HFFc6 (cell line): Measurements from ENCODE around the gene PRR15. TPM values are rescaled to one million over a fixed set of nuclear protein-coding genes. Genes with fewer than 3 reads are reported as not detected.
A peak's percentile ranks its signal among the peaks of the same experiment; 100 is the strongest.
"Not testable (repeated sequence)": the region's sequence is repeated elsewhere in the genome, so short reads cannot be mapped to it uniquely, and the experiment has no call there.

ENCODE experiments used
- DNase-seq: peaks from one replicate; pipeline ENCODE4 v3.0.0-alpha.2; 2018
- H3K27ac Mint-ChIP-seq: 2 replicates; pipeline ENCODE4 v1.8.0; 2020; ENCODE audit warnings: mild to moderate bottlenecking, mixed read lengths
- H3K27me3 Mint-ChIP-seq: 2 replicates; pipeline ENCODE4 v1.8.0; 2021; ENCODE audit warnings: mild to moderate bottlenecking, moderate library complexity, mixed read lengths; ENCODE audit not compliant: insufficient read depth
- H3K36me3 Mint-ChIP-seq: 2 replicates; pipeline ENCODE4 v1.8.0; 2021; ENCODE audit warnings: low read depth, mixed read lengths
- H3K4me1 Mint-ChIP-seq: 2 replicates; pipeline ENCODE4 v1.8.0; 2020; ENCODE audit warnings: low read depth, mixed read lengths
- H3K4me3 Mint-ChIP-seq: 2 replicates; pipeline ENCODE4 v1.8.0; 2020; ENCODE audit warnings: mild to moderate bottlenecking, moderate library complexity, mixed read lengths
- H3K9me3 Mint-ChIP-seq: 2 replicates; pipeline ENCODE4 v1.8.0; 2020; ENCODE audit warnings: mild to moderate bottlenecking, mixed read lengths
- long read RNA-seq: library from polyadenylated mRNA; unstranded; transcript quantifications from one replicate; pipeline ENCODE4 v2.0.0, GENCODE V29; 2019
- total RNA-seq, 6 experiments: library from RNA; stranded (reverse); fragmentation: NEBNext Ultra II Directional; extraction: Animal tissue kit (Norgen Biotek cat#: 25700); gene quantifications; 2 replicates in 1 of 6; 3 replicates in 5 of 6; pipeline ENCODE4 v1.2.3, GENCODE V29; 2021
- TF ChIP-seq, protein P1 (sequence below): fragments of 200-600 bp; sonication (generic); IDR thresholded peaks from 2 replicates; pipeline ENCODE4 v1.5.0; 2021; ENCODE audit warnings: antibody characterized with exemption, mild to moderate bottlenecking

Gene PRR15, protein sequence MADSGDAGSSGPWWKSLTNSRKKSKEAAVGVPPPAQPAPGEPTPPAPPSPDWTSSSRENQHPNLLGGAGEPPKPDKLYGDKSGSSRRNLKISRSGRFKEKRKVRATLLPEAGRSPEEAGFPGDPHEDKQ
- under 1 TPM in 3 of 6 experiments, not detected in 3; 0.10 to 0.64 (median 0.31) TPM for total RNA-seq
- long read RNA-seq = 0 reads

DNA sequence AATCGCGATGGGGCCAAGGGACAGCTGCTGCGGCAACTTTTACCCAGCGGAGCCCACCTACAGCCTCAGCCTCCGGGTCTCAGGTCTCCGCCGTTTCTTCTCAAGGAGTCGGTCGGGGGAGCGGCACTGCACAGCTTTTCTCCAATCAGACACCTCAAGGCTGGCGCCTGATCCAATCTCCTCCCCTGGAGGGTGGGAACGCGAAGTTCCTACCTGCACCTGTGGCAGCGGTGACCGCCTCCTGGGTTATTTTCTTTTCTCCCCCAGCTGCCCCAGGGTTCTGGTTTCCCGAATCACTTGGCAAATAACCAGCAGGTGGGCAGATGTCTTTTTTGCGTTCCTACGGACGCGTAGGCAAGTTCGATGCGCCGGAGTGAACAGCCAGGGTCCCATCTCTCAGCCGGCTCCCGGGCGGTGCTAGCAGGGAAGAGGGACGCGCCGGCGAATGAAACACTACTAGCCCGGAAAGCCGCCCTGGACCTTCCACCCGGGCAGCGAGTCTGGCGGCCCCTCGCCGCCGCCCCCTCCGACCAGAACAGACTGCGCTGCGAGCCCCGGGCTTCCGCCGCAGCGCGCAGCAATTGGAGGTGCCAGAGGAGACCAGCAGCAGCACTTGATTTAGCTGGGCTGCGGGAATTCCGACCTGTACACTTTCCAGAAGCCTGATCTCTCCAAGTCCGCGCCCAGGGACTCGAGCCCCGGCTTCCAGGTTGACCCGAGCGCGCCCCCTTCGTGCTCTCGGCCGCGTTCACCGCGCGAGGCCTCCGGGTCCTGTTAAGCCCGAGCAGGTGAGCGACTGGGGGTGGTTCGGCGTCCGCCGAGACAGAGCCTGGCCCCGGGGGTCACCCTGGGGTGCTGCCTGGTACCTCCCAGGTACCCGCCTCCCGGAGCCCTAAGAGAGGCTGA, at the start of gene PRR15:
Gene PRR15 (plus strand): TSS at position 246 of the 906 bp plus-strand sequence. CDS start 2,495 bp downstream, outside the sequence.
- H3K36me3 Mint-ChIP-seq = no peaks in the 10 kb centered on the region
- H3K27me3 Mint-ChIP-seq = peaks cover 24% of the 10 kb centered on the region
- peak within 1 kb of the TSS; percentile 25; the same call in 1 of the 2 replicates for H3K27ac Mint-ChIP-seq
- H3K4me1 Mint-ChIP-seq = peaks cover 34% of the 10 kb centered on the region
- H3K4me3 Mint-ChIP-seq = peak within 1 kb of the TSS; percentile 90
- no peaks in the 10 kb centered on the region for H3K9me3 Mint-ChIP-seq
- TF ChIP-seq, protein P1, sequence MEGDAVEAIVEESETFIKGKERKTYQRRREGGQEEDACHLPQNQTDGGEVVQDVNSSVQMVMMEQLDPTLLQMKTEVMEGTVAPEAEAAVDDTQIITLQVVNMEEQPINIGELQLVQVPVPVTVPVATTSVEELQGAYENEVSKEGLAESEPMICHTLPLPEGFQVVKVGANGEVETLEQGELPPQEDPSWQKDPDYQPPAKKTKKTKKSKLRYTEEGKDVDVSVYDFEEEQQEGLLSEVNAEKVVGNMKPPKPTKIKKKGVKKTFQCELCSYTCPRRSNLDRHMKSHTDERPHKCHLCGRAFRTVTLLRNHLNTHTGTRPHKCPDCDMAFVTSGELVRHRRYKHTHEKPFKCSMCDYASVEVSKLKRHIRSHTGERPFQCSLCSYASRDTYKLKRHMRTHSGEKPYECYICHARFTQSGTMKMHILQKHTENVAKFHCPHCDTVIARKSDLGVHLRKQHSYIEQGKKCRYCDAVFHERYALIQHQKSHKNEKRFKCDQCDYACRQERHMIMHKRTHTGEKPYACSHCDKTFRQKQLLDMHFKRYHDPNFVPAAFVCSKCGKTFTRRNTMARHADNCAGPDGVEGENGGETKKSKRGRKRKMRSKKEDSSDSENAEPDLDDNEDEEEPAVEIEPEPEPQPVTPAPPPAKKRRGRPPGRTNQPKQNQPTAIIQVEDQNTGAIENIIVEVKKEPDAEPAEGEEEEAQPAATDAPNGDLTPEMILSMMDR = no peak
- DNase-seq = no peak

DNA sequence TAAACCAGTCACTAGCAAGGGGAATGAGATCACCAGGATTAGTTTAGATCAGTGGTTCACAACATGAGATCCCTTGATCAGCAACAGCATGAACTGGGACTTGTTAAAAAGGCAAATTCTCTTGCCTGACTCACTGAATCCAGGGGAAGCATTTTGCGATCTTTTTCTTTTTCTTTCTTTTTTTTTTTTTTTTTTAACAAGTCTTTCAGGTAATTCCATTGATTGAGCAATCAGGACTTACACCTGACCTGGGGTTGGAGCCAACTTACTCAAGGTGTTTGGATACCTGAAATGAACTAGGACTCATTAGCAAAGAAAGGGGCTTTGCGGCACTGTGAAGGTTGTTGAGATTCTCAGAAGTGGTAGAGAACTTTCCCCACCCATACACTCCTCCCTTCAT, 47.1 kb upstream of the PRR15 start:
- Mint-ChIP-seq H3K27ac (no peak overlapping the region), H3K4me1 (no peaks in the 10 kb centered on the region), H3K27me3 (peaks cover 8% of the 10 kb centered on the region; the same call in 1 of the 2 replicates), H3K36me3 (no peaks in the 10 kb centered on the region), H3K9me3 (no peaks in the 10 kb centered on the region; the same call in 1 of the 2 replicates), H3K4me3 (no peak overlapping the region)
- no peak for DNase-seq
- TF ChIP-seq, protein P1 = no peak

DNA sequence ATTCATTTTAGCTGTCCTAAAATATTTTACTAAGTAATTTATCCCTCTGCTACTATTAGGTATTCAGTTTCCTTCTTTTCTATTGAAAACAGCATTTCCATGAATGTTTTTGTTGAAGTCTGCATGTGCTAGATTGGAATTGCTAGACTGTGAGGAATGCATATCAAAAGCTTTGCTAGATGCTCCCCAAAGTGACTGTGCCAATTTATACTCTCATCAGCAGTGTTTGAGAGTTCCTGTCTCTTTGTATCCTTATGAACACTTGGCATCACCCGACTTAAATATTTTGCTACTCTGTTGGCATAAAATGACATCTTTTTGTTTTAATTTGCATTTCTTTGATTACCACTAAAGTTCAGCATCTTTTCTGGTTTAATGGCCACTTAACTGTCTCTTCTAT, 45.0 kb upstream of the PRR15 start:
- no peak overlapping the region for H3K27ac Mint-ChIP-seq
- TF ChIP-seq, protein P1 = no peak

DNA sequence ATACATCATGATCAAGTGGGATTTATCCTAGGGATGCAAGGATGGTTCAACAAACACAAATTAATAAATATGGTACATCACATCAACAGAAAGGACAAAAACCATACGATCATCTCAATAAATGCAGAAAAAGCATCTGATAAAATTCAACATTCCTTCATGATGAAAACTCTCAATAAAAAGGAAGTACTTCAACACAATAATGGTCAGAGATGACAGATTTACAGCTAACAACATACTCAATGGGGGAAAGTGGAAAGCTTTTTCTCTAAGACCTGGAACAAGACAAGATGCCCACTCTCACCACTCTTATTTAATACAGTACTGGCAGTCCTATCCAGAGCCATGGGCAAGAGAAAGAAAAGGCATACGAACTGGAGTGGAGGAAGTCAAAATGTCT, 39.9 kb upstream of the PRR15 start:
- Mint-ChIP-seq H3K9me3 (peaks cover 3% of the 10 kb centered on the region; the same call in 1 of the 2 replicates), H3K36me3 (no peaks in the 10 kb centered on the region), H3K27me3 (peaks cover 2% of the 10 kb centered on the region), H3K4me1 (no peaks in the 10 kb centered on the region), H3K4me3 (no peak overlapping the region), H3K27ac (no peak overlapping the region)
- no peak for DNase-seq
- TF ChIP-seq, protein P1 = no peak

More for the DNA sequence above, 45.0 kb upstream of the PRR15 start:
- Mint-ChIP-seq H3K27me3 (peaks cover 5% of the 10 kb centered on the region; the same call in 1 of the 2 replicates), H3K4me3 (no peak overlapping the region), H3K4me1 (no peaks in the 10 kb centered on the region), H3K36me3 (no peaks in the 10 kb centered on the region), H3K9me3 (peaks cover 3% of the 10 kb centered on the region; the same call in 1 of the 2 replicates)
- DNase-seq = no peak

DNA sequence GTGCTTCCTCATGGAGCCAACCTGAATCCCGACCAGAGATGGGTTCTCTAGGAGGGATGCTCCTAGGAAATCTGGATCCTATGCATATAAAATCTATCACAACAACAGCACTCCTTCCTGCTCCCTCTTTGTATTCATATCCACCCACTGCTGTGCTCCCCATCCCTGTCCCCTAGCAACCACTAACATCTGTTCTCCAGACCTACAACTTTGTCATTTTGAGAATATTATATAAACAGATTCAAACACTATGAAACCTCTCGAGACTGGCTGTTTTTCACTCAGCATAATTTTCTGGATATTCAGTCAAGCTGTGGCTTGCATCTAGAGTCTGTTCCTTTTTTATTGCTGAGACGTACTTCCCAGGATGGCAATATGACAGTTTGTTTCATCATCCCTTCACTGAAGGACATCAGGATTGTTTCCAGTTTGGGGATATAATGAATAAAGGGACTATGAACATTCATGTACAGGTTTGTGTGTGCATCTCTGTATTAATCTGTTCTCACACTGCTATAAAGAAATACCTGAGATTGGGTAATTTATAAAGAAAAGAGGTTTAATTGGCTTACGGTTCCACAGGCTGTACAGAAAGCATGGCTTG, 36.0 kb upstream of the PRR15 start:
- H3K9me3 Mint-ChIP-seq = peaks cover 3% of the 10 kb centered on the region; the same call in 1 of the 2 replicates
- H3K27ac Mint-ChIP-seq = no peak overlapping the region
- no peaks in the 10 kb centered on the region for H3K36me3 Mint-ChIP-seq
- no peaks in the 10 kb centered on the region for H3K4me1 Mint-ChIP-seq
- DNase-seq = no peak
- H3K27me3 Mint-ChIP-seq = peaks cover 16% of the 10 kb centered on the region
- TF ChIP-seq, protein P1 = no peak
- H3K4me3 Mint-ChIP-seq = no peak overlapping the region

DNA sequence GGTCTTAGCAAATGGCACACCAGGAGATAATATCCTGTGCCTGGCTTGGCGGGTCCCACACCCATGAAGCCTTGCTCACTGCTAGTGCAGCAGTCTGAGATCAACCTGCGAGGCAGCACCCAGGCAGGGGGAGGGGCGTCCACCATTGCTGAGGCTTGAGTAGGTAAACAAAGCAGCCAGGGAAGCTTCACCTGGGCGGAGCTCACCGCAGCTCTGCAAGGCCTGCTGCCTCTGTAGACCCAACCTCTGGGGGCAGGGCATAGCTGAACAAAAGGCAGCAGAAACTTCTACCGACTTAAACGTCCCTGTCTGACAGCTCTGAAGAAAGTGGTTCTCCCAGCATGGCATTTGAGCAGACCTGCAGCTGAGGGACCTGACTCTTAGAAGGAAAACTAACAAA, 35.1 kb upstream of the PRR15 start:
- H3K36me3 Mint-ChIP-seq, H3K9me3 Mint-ChIP-seq, DNase-seq, H3K4me1 Mint-ChIP-seq, H3K4me3 Mint-ChIP-seq, H3K27ac Mint-ChIP-seq: not testable (repeated sequence)
- H3K27me3 Mint-ChIP-seq = peaks cover 21% of the 10 kb centered on the region
